K562 (cell line): Measurements from ENCODE around the gene NF2. TPM values are rescaled to one million over a fixed set of nuclear protein-coding genes. Genes with fewer than 3 reads are reported as not detected.

ENCODE experiments used
- ATAC-seq: fragments of 200-7000 bp; cut with Tn5 transposase; 3 replicates; pipeline ENCODE4 v1.9.1; 2020; ENCODE audit warnings: moderate library complexity
- BruUV-seq: library from RNA; stranded (reverse); fragments of 400-500 nt; replicated peaks from 2 replicates; lab custom pipeline; 2021; lab: Mats Ljungman, UMichigan
- CTCF ChIA-PET: fragments of 300-600 bp; formaldehyde crosslinking; extraction: SDS; loops from one replicate; lab custom pipeline; 2021; ENCODE audit warnings: low intra/inter-chr PET ratio; lab: Yijun Ruan, JAX
- POLR2A ChIA-PET: fragments of 300-600, 350-650 bp; sonication (Branson Sonifier 250); formaldehyde crosslinking; extraction: SDS; loops from one replicate; lab custom pipeline; 2021; ENCODE audit warnings: antibody characterized with exemption, inconsistent platforms; lab: Yijun Ruan, JAX
- DNase-seq, 4 experiments: peaks; one replicate each; pipeline versions ENCODE4 v3.0.0 to v3.0.0-alpha.2; 2011 to 2018; ENCODE audit warnings: low spot score in 3 of 4, mixed read lengths in 3 of 4; ENCODE audit errors: extremely low read depth in 1 of 4
- FAIRE-seq: peaks from 2 replicates; lab custom pipeline; 2011; peaks lifted over from hg19 to GRCh38; lab: Jason Lieb, UNC
- H2AFZ ChIP-seq: 2 replicates; pipeline ENCODE4 v1.6.0; 2011; ENCODE audit warnings: low read depth, low read length, control low read depth, inconsistent platforms
- H3K27ac ChIP-seq: fragments of 200-600 bp; 3 replicates; pipeline ENCODE4 v1.8.0; 2011; ENCODE audit warnings: low read depth, mild to moderate bottlenecking, control low read depth, inconsistent platforms, low read length, moderate library complexity, mixed read lengths; ENCODE audit errors: extremely low read depth
- H3K27me3 ChIP-seq, 2 experiments: fragments of 300-600 bp in 1 of 2; 2 replicates in 1 of 2; 3 replicates in 1 of 2; pipeline versions ENCODE4 v1.6.0 to v1.8.0; 2011; ENCODE audit warnings: inconsistent platforms in 2 of 2, low read length in 2 of 2, mild to moderate bottlenecking in 1 of 2, mixed read lengths in 1 of 2, moderate library complexity in 1 of 2; ENCODE audit not compliant: control insufficient read depth in 2 of 2, insufficient read depth in 2 of 2
- H3K36me3 ChIP-seq: fragments of 300-600 bp; 3 replicates; pipeline ENCODE4 v1.8.0; 2011; ENCODE audit warnings: mild to moderate bottlenecking, low read length, inconsistent platforms; ENCODE audit not compliant: control insufficient read depth, insufficient read depth
- H3K4me1 ChIP-seq, 2 experiments: fragments of 200-600 bp in 1 of 2; replicated peaks in 1 of 2; 2 replicates in 1 of 2; 3 replicates in 1 of 2; pipeline versions ENCODE4 v1.5.1 to v1.8.0; 2011; ENCODE audit warnings: inconsistent platforms in 2 of 2, low read length in 2 of 2, mild to moderate bottlenecking in 1 of 2, mixed read lengths in 1 of 2, moderate library complexity in 1 of 2; ENCODE audit not compliant: control insufficient read depth in 2 of 2, insufficient read depth in 2 of 2
- H3K4me2 ChIP-seq: 2 replicates; pipeline ENCODE4 v1.6.1; 2011; ENCODE audit warnings: low read length, control low read depth, inconsistent platforms, mixed read lengths; ENCODE audit not compliant: insufficient read depth
- H3K4me3 ChIP-seq: fragments of 200-600 bp; sonication (generic), shearing (Covaris generic); 2 replicates; pipeline ENCODE4 v1.5.1; 2016; ENCODE audit warnings: control low read depth, inconsistent platforms
- H3K79me2 ChIP-seq: fragments of 200-600 bp; 3 replicates; pipeline ENCODE4 v1.8.0; 2011; ENCODE audit warnings: low read length, inconsistent platforms; ENCODE audit not compliant: control insufficient read depth, insufficient read depth
- H3K9ac ChIP-seq, 2 experiments: 2 replicates each; pipeline versions ENCODE4 v1.6.0 to v1.6.1; 2011; ENCODE audit warnings: low read depth in 2 of 2, low read length in 2 of 2, control low read depth in 1 of 2, inconsistent platforms in 1 of 2, mild to moderate bottlenecking in 1 of 2, mixed read lengths in 1 of 2; ENCODE audit not compliant: insufficient read depth in 1 of 2
- H3K9me1 ChIP-seq: one replicate; pipeline ENCODE4 v1.6.0; 2011; ENCODE audit warnings: inconsistent platforms, mild to moderate bottlenecking, low read length, moderate library complexity; ENCODE audit not compliant: control insufficient read depth, insufficient read depth
- H3K9me3 ChIP-seq: replicated peaks from 2 replicates; pipeline ENCODE4 v1.5.1; 2011; ENCODE audit warnings: low read depth, low read length, inconsistent platforms; ENCODE audit not compliant: control insufficient read depth, insufficient read depth
- H4K20me1 ChIP-seq: replicated peaks from 2 replicates; pipeline ENCODE4 v1.6.1; 2011; ENCODE audit warnings: low read length, inconsistent platforms, mixed read lengths; ENCODE audit not compliant: control insufficient read depth, insufficient read depth
- CHD2 ChIP-seq: IDR thresholded peaks from 2 replicates; pipeline ENCODE4 v1.6.1; 2011; ENCODE audit warnings: low read depth, low read length
- ELF4 ChIP-seq: fragments of 450-650 bp; formaldehyde crosslinking; IDR thresholded peaks from 2 replicates; pipeline ENCODE4 v1.4.0; 2022; ENCODE audit warnings: missing genetic modification characterization
- ETV5 ChIP-seq: sonication (generic); formaldehyde crosslinking; IDR thresholded peaks from 2 replicates; pipeline ENCODE4 v1.4.0; 2020; ENCODE audit warnings: low read depth, mild to moderate bottlenecking, missing genetic modification reagents
- ID3 ChIP-seq, 2 experiments: fragments of 250-450 bp in 1 of 2; fragments of 450-650 bp in 1 of 2; sonication (Bioruptor Pico) in 1 of 2; IDR thresholded peaks; 2 replicates each; pipeline versions ENCODE4 v1.6.1 to v1.8.0; 2016 to 2021; ENCODE audit warnings: mild to moderate bottlenecking in 2 of 2, moderate library complexity in 2 of 2, missing compliant biosample characterization in 1 of 2, missing genetic modification characterization in 1 of 2
- MAFK ChIP-seq: IDR thresholded peaks from 2 replicates; pipeline ENCODE4 v1.6.1; 2011; ENCODE audit warnings: low read length, improper control_type of control experiment
- MYBL2 ChIP-seq, 2 experiments: fragments of 450-650 bp in 1 of 2; sonication (generic) in 1 of 2; formaldehyde crosslinking in 1 of 2; IDR thresholded peaks; 2 replicates each; pipeline versions ENCODE4 v1.6.1 to v1.8.1; 2017 to 2022; ENCODE audit warnings: borderline replicate concordance in 1 of 2, inconsistent platforms in 1 of 2, low read depth in 1 of 2, mild to moderate bottlenecking in 1 of 2, missing genetic modification reagents in 1 of 2, moderate library complexity in 1 of 2
- MYC ChIP-seq, 2 experiments: fragments of 250-450 bp in 1 of 2; sonication (Bioruptor Pico) in 1 of 2; IDR thresholded peaks; 2 replicates each; pipeline versions ENCODE4 v1.5.1 to v1.6.1; 2012 to 2021; ENCODE audit warnings: low read depth in 2 of 2, borderline replicate concordance in 1 of 2, improper control_type of control experiment in 1 of 2, low read length in 1 of 2, mild to moderate bottlenecking in 1 of 2, moderate library complexity in 1 of 2
- RBM34 ChIP-seq: fragments of 200-400 bp; formaldehyde crosslinking; IDR thresholded peaks from 2 replicates; pipeline ENCODE4 v1.6.1; 2018; ENCODE audit warnings: low read length, borderline replicate concordance; ENCODE audit not compliant: insufficient read depth
- U2AF2 ChIP-seq: fragments of 200-400 bp; formaldehyde crosslinking; optimal IDR thresholded peaks from 2 replicates; pipeline ENCODE3; 2017; ENCODE audit warnings: low read depth, mild to moderate bottlenecking, low read length
- ZBED1 ChIP-seq: IDR thresholded peaks from 2 replicates; pipeline ENCODE4 v1.6.1; 2014
- ZNF239 ChIP-seq: fragments of 250-450 bp; sonication (Bioruptor Pico); IDR thresholded peaks from 2 replicates; pipeline ENCODE4 v1.4.0; 2020; ENCODE audit warnings: mild to moderate bottlenecking
- WGBS: fragments of 100-300 bp; shearing (Covaris generic); methylation state at CpG from one replicate; pipeline ENCODE4 v1.1.6; 2016; ENCODE audit warnings: low coverage, mixed read lengths; ENCODE audit not compliant: insufficient coverage; ENCODE audit errors: missing lambda C conversion rate; 5-methylcytosine and 5-hydroxymethylcytosine counted together
- in situ Hi-C: fragments of 300-500 bp; cut with MboI; formaldehyde crosslinking; loops from 4 replicates; pipeline ENCODE4 v1.15.0; 2018; ENCODE audit warnings: inconsistent platforms, mixed read lengths
- intact Hi-C: fragments of 100-400 bp; cut with micrococcal nuclease; formaldehyde crosslinking; loops from 2 replicates; pipeline ENCODE4 v1.14.2; 2022
- polyA plus RNA-seq, 8 experiments: library from polyadenylated mRNA; depleted of rRNA in 4 of 8; stranded (reverse) in 5 of 8; unstranded in 3 of 8; fragments of >200 nt; fragmentation: Nextera tagmentation in 2 of 8; fragmentation: Illumina TruSeq in 1 of 8; extraction: Ambion mirVana in 2 of 8; extraction: Trizol in 1 of 8; gene quantifications; 2 replicates each; pipeline versions ENCODE4 v1.2.1 to v1.2.3, GENCODE V29; 2011 to 2014; ENCODE audit warnings: inconsistent platforms in 1 of 8, missing spikeins in 1 of 8
- total RNA-seq, 7 experiments: library from RNA; depleted of rRNA in 6 of 7; stranded (reverse); fragments of >200 nt in 6 of 7; fragmentation: Illumina TruSeq in 2 of 7; extraction: Trizol in 2 of 7; gene quantifications; 2 replicates each; pipeline versions ENCODE4 v1.2.1 to v1.2.3, GENCODE V29; 2011 to 2021; ENCODE audit warnings: low replicate concordance in 1 of 7

NF2 gene
- total and polyA plus RNA-seq, 9 of the 15 experiments (the other 6 are each of a cell fraction or from before 2014, with no cell fraction given), result 2.2 to 32.5 (median 15.2) TPM

- ChIA-PET CTCF (no interaction called here), POLR2A (interaction anchor here (1.0 kb wide), 1 partner anchor 10 kb away, joined by 3 read pairs; no protein-coding TSS in a partner anchor)
- ATAC-seq (no peak), FAIRE-seq (no peak), DNase-seq (no peak)
- Histone ChIP-seq H3K4me3 (no peak overlapping the region), H3K4me2 (no peak overlapping the region), H3K9ac (no peak overlapping the region; a peak in 1 of 4 replicates), H4K20me1 (no peaks in the 10 kb centered on the region), H3K36me3 (peaks cover 30% of the 10 kb centered on the region; the same call in 1 of the 3 replicates), H3K27me3 (no peaks in the 10 kb centered on the region), H2AFZ (no peak overlapping the region), H3K79me2 (no peaks in the 10 kb centered on the region), H3K4me1 (peaks cover 0 to 18% of the 10 kb centered on the region in 2 experiments; a peak in 2 of 5 replicates), H3K9me1 (peaks cover 2% of the 10 kb centered on the region), H3K9me3 (no peaks in the 10 kb centered on the region), H3K27ac (no peak overlapping the region)
- in situ Hi-C loops, result loop anchor here (25.0 kb wide), 1 partner anchor 395 kb away; the partner anchor contains the start of gene HORMAD2
- no peak for TF ChIP-seq MYBL2 (IDR thresholded peaks at IDR 0.05; ENCODE audit: low read depth)
- TF ChIP-seq MYBL2 (CRISPR knock-in tag; IDR thresholded peaks at IDR 0.05; ENCODE audit: borderline replicate concordance), result no peak
- no peak for TF ChIP-seq MAFK
- TF ChIP-seq RBM34, result no peak
- TF ChIP-seq MYC (IDR thresholded peaks at IDR 0.05; ENCODE audit: low read depth, low read length), result no peak
- TF ChIP-seq MYC (CRISPR knock-in tag; IDR thresholded peaks at IDR 0.05; ENCODE audit: borderline replicate concordance, low read depth), result no peak
- TF ChIP-seq ZBED1, result no peak
- TF ChIP-seq CHD2, result no peak
- no peak for TF ChIP-seq ZNF239
- no peak for TF ChIP-seq ELF4
- no peak for TF ChIP-seq ID3 (CRISPR knock-in tag; IDR thresholded peaks at IDR 0.05)
- no peak for TF ChIP-seq ID3 (tag; IDR thresholded peaks at IDR 0.05)
- no peak for TF ChIP-seq U2AF2
- TF ChIP-seq ETV5 (CRISPR knock-in tag), result no peak
- no TSS peak for BruUV-seq
- intact Hi-C loops, result no loop called here
- WGBS, result 44% methylated on average over 4 of the region's 4 CpGs
Measured at GRCh38 chr22:29692327-29692640, 88.9 kb downstream of the NF2 start.
